Inferior parietal cortex (tissue), 1 donor: ENCODE data around the gene MAOB.
"Not testable (repeated sequence)": the region's sequence is repeated elsewhere in the genome, so short reads cannot be mapped to it uniquely, and the experiment has no call there.

Experiments used
- DNase-seq: peaks from one replicate; pipeline ENCODE4 v3.0.0-alpha.2; 2016; ENCODE audit errors: extremely low spot score

MAOB gene

GRCh38 chrX:43753637-43754036, 128.6 kb downstream of the MAOB start:
- DNase-seq = no peak

- DNase-seq = peak; percentile 61
Measured at GRCh38 chrX:43750248-43750676, 132.0 kb downstream of the MAOB start.

GRCh38 chrX:43747476-43747875, 134.8 kb downstream of the MAOB start:
- DNase-seq = no peak

- DNase-seq = no peak
Measured at GRCh38 chrX:43745938-43746721, 136.1 kb downstream of the MAOB start.

- no peak for DNase-seq
Measured at GRCh38 chrX:43744284-43744683, 138.0 kb downstream of the MAOB start.

- no peak for DNase-seq
Measured at GRCh38 chrX:43743100-43743822, 139.0 kb downstream of the MAOB start.

GRCh38 chrX:43741843-43742573, 140.2 kb downstream of the MAOB start:
- no peak for DNase-seq

- DNase-seq = no peak
Measured at GRCh38 chrX:43735957-43736356, 146.3 kb downstream of the MAOB start.

GRCh38 chrX:43735534-43735933, 146.7 kb downstream of the MAOB start:
- DNase-seq = no peak

- no peak for DNase-seq
Measured at GRCh38 chrX:43734444-43734843, 147.8 kb downstream of the MAOB start.

GRCh38 chrX:43733699-43734098, 148.6 kb downstream of the MAOB start:
- no peak for DNase-seq

- DNase-seq = no peak
Measured at GRCh38 chrX:43731086-43731485, 151.2 kb downstream of the MAOB start.

GRCh38 chrX:43728966-43729365, 153.3 kb downstream of the MAOB start:
- no peak for DNase-seq

GRCh38 chrX:43728002-43728401, 154.2 kb downstream of the MAOB start:
- no peak for DNase-seq

GRCh38 chrX:43727254-43727653, 155.0 kb downstream of the MAOB start:
- not testable (repeated sequence) for DNase-seq

- DNase-seq = not testable (repeated sequence)
Measured at GRCh38 chrX:43725227-43725626, 157.0 kb downstream of the MAOB start.

- no peak for DNase-seq
Measured at GRCh38 chrX:43720961-43721360, 161.3 kb downstream of the MAOB start.

- DNase-seq = no peak
Measured at GRCh38 chrX:43720082-43720481, 162.2 kb downstream of the MAOB start.

- DNase-seq = no peak
Measured at GRCh38 chrX:43718956-43719355, 163.3 kb downstream of the MAOB start.

GRCh38 chrX:43718546-43718945, 163.7 kb downstream of the MAOB start:
- DNase-seq = no peak

- no peak for DNase-seq
Measured at GRCh38 chrX:43718081-43718480, 164.2 kb downstream of the MAOB start.

GRCh38 chrX:43717161-43717560, 165.1 kb downstream of the MAOB start:
- DNase-seq = no peak
